Fibroblast of skin of left biceps (primary cell): ENCODE measurements around the gene ZNHIT6.
"Not testable (repeated sequence)": the region's sequence is repeated elsewhere in the genome, so short reads cannot be mapped to it uniquely, and the experiment has no call there.

Experiments used
- DNase-seq, 2 experiments: peaks; one replicate each; pipeline ENCODE4 v3.0.0-alpha.2; 2013; ENCODE audit warnings: low read depth in 2 of 2

Gene ZNHIT6

GRCh38 chr1:85665932-85666331 is 42.3 kb downstream of the ZNHIT6 start:
- no peak for DNase-seq

- DNase-seq: no peak
Observed at GRCh38 chr1:85663382-85663781, 44.9 kb downstream of the ZNHIT6 start.

GRCh38 chr1:85661767-85662166 is 46.5 kb downstream of the ZNHIT6 start:
- no peak for DNase-seq

- DNase-seq: no peak
Observed at GRCh38 chr1:85660541-85660940, 47.7 kb downstream of the ZNHIT6 start.

- no peak for DNase-seq
Observed at GRCh38 chr1:85659174-85659573, 49.1 kb downstream of the ZNHIT6 start.

GRCh38 chr1:85656948-85657347 is 51.3 kb downstream of the ZNHIT6 start:
- no peak for DNase-seq

GRCh38 chr1:85656256-85656655 is 52.0 kb downstream of the ZNHIT6 start:
- no peak for DNase-seq

- no peak for DNase-seq
Observed at GRCh38 chr1:85655315-85655714, 52.9 kb downstream of the ZNHIT6 start.

GRCh38 chr1:85654066-85654782 is 54.0 kb downstream of the ZNHIT6 start:
- no peak for DNase-seq

GRCh38 chr1:85652327-85652726 is 55.9 kb downstream of the ZNHIT6 start:
- no peak for DNase-seq

GRCh38 chr1:85650645-85651044 is 57.6 kb downstream of the ZNHIT6 start:
- DNase-seq: no peak

GRCh38 chr1:85649591-85649990 is 58.6 kb downstream of the ZNHIT6 start:
- no peak for DNase-seq

GRCh38 chr1:85641598-85642556 is 66.4 kb downstream of the ZNHIT6 start:
- DNase-seq: not testable (repeated sequence)

GRCh38 chr1:85639920-85640319 is 68.3 kb downstream of the ZNHIT6 start:
- not testable (repeated sequence) for DNase-seq

- no peak for DNase-seq
Observed at GRCh38 chr1:85638412-85638811, 69.8 kb downstream of the ZNHIT6 start.

- no peak for DNase-seq
Observed at GRCh38 chr1:85630493-85630892, 77.7 kb downstream of the ZNHIT6 start.

- DNase-seq: no peak
Observed at GRCh38 chr1:85629532-85629920, 78.7 kb downstream of the ZNHIT6 start.

- DNase-seq: peak; percentile 69 to 74
Observed at GRCh38 chr1:85628791-85629531, 79.3 kb downstream of the ZNHIT6 start.

- no peak for DNase-seq
Observed at GRCh38 chr1:85626818-85627217, 81.4 kb downstream of the ZNHIT6 start.

- DNase-seq: no peak
Observed at GRCh38 chr1:85624361-85624760, 83.9 kb downstream of the ZNHIT6 start.

- no peak for DNase-seq
Observed at GRCh38 chr1:85623061-85623471, 85.2 kb downstream of the ZNHIT6 start.

- DNase-seq: no peak
Observed at GRCh38 chr1:85621430-85621829, 86.8 kb downstream of the ZNHIT6 start.
